Measurements from ENCODE around the gene ROCK2. TPM values are rescaled to one million over a fixed set of nuclear protein-coding genes. Genes with fewer than 3 reads are reported as not detected.

ROCK2 gene
- total RNA-seq, 3 donors from 2014 or later: 67.7 to 77.8 (median 71.0) TPM

DNA sequence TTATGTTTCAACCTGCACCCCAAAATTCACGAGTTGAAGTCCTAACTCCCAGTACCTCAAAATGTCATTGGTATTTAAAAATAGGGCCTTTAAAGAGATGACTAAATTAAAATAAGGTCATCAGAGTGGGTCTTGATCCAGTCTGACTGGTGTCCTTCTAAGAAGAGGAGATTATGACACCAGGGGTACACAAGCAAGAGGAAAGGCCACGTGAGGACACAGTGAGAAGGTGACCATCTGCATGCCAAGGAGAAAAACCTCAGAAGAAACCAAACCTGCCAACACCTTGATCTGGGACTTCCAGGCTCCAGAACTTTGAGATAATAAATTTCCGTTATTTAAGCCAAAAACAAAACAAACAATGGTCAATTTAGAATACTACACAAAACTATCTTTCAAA lies 22.6 kb downstream of the ROCK2 start:
- no peaks in the 10 kb centered on the region for H3K36me3 ChIP-seq (ENCODE audit: low read depth)
- no peak overlapping the region for H3K4me3 ChIP-seq
- intact Hi-C loops (cut with DNase I, micrococcal nuclease): no loop called here
- ATAC-seq (no peak), DNase-seq (no peak)
- H3K4me1 ChIP-seq (ENCODE audit: low read depth): no peaks in the 10 kb centered on the region
- H3K9me3 ChIP-seq: no peaks in the 10 kb centered on the region
- TF ChIP-seq, protein P1, sequence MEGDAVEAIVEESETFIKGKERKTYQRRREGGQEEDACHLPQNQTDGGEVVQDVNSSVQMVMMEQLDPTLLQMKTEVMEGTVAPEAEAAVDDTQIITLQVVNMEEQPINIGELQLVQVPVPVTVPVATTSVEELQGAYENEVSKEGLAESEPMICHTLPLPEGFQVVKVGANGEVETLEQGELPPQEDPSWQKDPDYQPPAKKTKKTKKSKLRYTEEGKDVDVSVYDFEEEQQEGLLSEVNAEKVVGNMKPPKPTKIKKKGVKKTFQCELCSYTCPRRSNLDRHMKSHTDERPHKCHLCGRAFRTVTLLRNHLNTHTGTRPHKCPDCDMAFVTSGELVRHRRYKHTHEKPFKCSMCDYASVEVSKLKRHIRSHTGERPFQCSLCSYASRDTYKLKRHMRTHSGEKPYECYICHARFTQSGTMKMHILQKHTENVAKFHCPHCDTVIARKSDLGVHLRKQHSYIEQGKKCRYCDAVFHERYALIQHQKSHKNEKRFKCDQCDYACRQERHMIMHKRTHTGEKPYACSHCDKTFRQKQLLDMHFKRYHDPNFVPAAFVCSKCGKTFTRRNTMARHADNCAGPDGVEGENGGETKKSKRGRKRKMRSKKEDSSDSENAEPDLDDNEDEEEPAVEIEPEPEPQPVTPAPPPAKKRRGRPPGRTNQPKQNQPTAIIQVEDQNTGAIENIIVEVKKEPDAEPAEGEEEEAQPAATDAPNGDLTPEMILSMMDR (IDR thresholded peaks at IDR 0.05): no peak

DNA sequence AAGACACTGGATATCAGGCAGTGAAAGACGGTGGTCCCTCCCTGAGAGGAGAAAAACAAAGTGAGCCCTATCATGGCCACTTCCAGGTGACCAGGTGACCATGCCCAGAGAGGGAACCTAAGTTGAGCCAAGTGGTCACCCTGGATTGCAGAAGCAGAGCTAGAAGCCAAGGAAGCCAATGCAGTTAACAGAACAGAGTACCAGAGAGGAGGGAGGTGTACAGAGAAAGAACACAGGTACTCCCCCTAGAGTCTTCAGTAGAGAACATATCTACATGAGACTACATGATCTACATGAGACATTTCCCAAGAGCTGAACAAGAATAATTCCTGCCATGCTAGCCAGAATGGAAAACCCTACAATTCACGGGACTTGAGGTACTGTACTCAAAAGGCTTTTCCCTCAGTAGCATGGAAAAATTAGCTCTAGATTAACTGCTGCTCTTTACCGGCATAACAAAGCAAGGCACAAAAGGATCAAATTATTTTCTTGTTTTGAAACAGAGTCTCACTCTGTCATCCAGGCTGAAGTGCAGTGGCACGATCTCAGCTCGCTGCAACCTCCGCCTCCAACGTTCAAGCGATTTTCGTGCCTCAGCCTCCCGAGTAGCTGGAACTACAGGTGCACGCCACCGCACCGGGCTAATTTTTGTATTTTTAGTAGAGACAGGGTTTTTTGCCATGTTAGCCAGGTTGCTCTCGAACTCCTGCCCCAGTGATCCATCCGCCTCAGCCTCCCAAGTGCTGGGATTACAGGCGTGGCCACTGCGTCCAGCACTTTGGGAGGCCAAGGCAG lies 23.5 kb downstream of the ROCK2 start:
- intact Hi-C loops (cut with DNase I, micrococcal nuclease): no loop called here
- ATAC-seq: peak; percentile 52
- Histone ChIP-seq H3K9me3 (no peaks in the 10 kb centered on the region), H3K36me3 (ENCODE audit: low read depth) (no peaks in the 10 kb centered on the region), H3K4me1 (ENCODE audit: low read depth) (no peaks in the 10 kb centered on the region), H3K4me3 (no peak overlapping the region)
- DNase-seq: no peak
- TF ChIP-seq, protein P1 (IDR thresholded peaks at IDR 0.05): no peak

DNA sequence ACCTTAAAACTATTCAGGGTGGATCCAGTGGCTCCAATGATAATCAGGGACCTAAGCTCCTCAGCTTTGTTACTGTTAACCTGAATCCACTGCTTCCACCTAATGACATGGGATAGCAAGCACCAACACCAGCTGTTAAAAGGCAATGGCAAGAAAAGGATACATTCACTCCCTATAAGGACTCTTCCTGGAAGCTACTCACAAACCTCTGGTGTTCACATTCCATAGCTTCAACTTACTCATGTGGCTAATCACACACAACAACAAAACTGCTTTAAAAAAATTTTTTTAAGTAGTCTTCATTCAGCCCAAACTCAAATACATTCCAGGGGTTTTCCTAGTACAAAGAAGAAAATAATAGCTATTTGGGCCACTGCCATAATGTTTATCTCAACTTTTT lies 24.5 kb downstream of the ROCK2 start:
- no peak for ATAC-seq
- Histone ChIP-seq H3K4me1 (ENCODE audit: low read depth) (no peaks in the 10 kb centered on the region), H3K4me3 (no peak overlapping the region), H3K9me3 (no peaks in the 10 kb centered on the region), H3K36me3 (ENCODE audit: low read depth) (no peaks in the 10 kb centered on the region)
- TF ChIP-seq, protein P1 (IDR thresholded peaks at IDR 0.05): no peak
- intact Hi-C loops (cut with DNase I, micrococcal nuclease): no loop called here
- no peak for DNase-seq

DNA sequence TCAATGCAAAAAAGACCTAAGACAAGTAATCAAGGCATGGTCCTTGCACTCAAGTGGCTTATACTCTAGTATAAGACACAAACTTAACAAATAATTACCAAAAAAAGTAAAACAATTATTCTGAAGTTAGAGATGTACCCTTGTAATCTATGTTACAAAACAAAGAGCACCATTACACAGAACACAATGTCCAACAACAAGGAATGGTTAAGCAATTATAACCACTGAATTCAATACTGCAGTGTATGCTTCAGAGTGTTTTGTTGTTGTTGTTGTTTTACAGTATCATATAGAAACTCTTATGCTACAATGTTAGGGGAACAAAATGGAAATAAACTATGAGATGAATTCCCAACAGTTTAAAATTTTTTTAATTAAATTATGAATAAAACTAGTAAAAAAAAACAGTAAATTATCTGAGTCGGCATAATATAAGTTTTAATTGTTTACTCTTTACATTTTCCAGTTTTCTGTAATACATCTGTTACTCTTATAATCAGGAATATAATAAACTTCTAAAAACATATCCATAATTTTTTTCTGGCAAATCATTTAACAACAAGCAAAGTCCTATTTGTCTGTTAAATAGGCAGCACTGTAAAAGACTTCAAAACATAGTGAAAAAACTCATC lies 29.2 kb downstream of the ROCK2 start:
- intact Hi-C loops (cut with DNase I, micrococcal nuclease): no loop called here
- ATAC-seq: no peak
- Histone ChIP-seq H3K4me3 (no peak overlapping the region), H3K9me3 (no peaks in the 10 kb centered on the region), H3K36me3 (ENCODE audit: low read depth) (no peaks in the 10 kb centered on the region), H3K4me1 (ENCODE audit: low read depth) (no peaks in the 10 kb centered on the region)
- DNase-seq: no peak
- TF ChIP-seq, protein P1 (IDR thresholded peaks at IDR 0.05): no peak

DNA sequence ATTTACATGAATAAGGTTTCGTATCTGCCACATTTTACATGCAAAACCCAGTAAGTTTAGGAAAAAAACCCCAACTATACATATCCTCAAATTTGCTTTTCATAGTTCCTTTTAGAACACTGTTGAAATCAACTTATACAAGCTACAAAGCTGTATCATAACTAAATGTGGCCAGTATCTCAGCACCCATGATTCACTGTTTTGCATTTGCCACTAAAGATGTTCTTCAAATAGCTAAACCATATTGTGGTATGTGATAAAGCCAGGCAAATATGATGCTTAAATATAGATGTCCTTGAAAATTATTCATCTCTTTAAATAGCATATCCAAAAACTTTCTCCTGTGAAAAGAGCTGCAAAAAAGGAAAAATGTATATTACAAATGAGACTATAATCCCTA lies 29.9 kb downstream of the ROCK2 start:
- Histone ChIP-seq H3K9me3 (no peaks in the 10 kb centered on the region), H3K36me3 (ENCODE audit: low read depth) (no peaks in the 10 kb centered on the region), H3K4me3 (no peak overlapping the region), H3K4me1 (ENCODE audit: low read depth) (peaks cover under 1% of the 10 kb centered on the region)
- TF ChIP-seq, protein P1 (IDR thresholded peaks at IDR 0.05): no peak
- intact Hi-C loops (cut with DNase I, micrococcal nuclease): no loop called here
- DNase-seq: no peak
- no peak for ATAC-seq
